ENCODE results near the gene TSPAN5. TPM values are rescaled to one million over a fixed set of nuclear protein-coding genes. Genes with fewer than 3 reads are reported as not detected.

The TSPAN5 gene
- total RNA-seq, 4 donors from 2014 or later = 25.5 to 41.5 (median 36.5) TPM

DNA sequence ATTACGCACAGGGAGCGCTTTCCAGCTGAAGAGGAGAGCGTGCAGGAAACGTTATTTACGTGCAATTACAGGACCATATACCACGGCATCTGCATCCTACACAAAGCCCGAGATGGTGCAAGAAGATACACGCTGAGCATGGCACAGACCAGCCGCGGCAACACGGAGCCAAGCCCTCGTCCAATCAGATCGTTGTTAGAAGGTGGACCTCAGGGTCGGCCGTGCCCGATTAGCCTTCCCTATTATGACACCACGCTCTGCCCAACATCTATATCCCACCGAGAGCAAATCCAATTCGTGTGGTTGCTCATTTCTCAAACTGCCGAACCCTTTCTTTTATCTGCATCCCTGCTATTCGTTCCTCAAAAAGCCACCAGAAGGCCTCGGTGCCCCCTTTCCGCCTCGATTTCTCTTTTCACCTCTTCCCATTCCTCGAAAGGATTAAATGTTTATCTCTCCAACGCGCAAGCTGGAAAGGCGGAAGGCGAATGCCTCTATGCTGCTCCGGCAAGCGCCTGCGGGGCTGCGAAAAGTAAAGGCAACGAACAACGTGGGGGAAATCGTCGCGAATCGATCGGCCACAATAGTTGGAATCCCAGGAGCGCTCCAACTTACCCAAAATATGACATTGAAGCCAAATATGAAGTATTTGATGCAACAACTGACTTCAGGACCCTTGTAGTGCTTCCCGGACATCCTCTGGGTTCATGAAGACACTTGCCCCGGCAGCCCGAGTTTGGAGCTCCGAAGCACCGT, 702 bp downstream of the TSPAN5 start:
- peak overlapping the region; percentile 53 for H3K4me3 ChIP-seq (ENCODE audit: low read depth, poor library complexity, severe bottlenecking)
- intact Hi-C loops (cut with DNase I; ENCODE audit: low total_unique reads) = no loop called here
- DNase-seq (ENCODE audit: low spot score in 2 of 2) = no peak

DNA sequence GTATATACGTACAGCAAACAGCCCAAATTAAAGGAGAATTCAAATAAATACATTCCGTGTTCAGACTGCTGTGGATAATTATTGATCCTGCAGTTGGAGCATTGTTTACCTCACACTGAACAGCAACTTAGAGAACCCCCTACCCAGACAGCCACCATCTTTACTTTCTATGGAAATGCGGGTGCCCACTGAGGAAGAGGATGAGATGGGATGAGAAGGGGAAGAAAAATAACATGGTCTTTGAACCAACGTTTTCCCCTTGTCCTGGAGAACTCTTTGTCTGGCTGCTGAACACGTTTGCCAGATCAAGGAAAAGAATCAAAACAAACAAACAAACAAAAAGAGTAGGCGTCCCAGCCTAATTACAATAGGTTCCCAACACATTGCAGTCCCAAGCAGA, 1.5 kb downstream of the TSPAN5 start:
- WGBS, 2 donors = 40 to 44% methylated on average over 6 of the region's 6 CpGs
- no peak for DNase-seq (ENCODE audit: low spot score in 2 of 2)
- TF ChIP-seq POLR2A (IDR thresholded peaks at IDR 0.05) = no peak
- TF ChIP-seq, protein P1, sequence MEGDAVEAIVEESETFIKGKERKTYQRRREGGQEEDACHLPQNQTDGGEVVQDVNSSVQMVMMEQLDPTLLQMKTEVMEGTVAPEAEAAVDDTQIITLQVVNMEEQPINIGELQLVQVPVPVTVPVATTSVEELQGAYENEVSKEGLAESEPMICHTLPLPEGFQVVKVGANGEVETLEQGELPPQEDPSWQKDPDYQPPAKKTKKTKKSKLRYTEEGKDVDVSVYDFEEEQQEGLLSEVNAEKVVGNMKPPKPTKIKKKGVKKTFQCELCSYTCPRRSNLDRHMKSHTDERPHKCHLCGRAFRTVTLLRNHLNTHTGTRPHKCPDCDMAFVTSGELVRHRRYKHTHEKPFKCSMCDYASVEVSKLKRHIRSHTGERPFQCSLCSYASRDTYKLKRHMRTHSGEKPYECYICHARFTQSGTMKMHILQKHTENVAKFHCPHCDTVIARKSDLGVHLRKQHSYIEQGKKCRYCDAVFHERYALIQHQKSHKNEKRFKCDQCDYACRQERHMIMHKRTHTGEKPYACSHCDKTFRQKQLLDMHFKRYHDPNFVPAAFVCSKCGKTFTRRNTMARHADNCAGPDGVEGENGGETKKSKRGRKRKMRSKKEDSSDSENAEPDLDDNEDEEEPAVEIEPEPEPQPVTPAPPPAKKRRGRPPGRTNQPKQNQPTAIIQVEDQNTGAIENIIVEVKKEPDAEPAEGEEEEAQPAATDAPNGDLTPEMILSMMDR (IDR thresholded peaks at IDR 0.05) = no peak
- intact Hi-C loops (cut with DNase I; ENCODE audit: low total_unique reads) = no loop called here
- no peak overlapping the region for H3K4me3 ChIP-seq (ENCODE audit: low read depth, poor library complexity, severe bottlenecking)

More for the DNA sequence above, 702 bp downstream of the TSPAN5 start:
- 1% methylated on average over 46 of the region's 46 CpGs for WGBS, 2 donors
- TF ChIP-seq POLR2A (IDR thresholded peaks at IDR 0.05) = no peak
- TF ChIP-seq, protein P1 (IDR thresholded peaks at IDR 0.05) = no peak

DNA sequence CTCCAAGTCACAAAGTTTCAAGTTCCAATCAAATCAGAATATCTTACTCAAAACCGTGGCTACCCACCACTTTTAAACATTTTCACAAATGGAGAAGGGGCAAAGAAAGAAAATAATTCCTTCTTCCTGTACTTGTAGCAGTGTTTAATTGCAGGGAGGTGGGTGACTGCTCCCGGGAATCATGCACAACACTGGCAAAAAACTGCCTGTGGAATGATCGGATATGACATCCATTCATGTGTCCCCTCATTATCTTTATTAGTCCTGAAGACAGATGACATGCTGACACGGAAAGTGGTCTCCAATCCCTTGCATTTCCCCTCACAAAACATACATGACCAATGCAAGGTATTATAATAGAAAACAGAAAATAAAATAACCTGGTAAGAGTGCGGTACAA, 2.0 kb downstream of the TSPAN5 start:
- no peak overlapping the region for H3K4me3 ChIP-seq (ENCODE audit: low read depth, poor library complexity, severe bottlenecking)
- TF ChIP-seq POLR2A (IDR thresholded peaks at IDR 0.05) = no peak
- TF ChIP-seq, protein P1 (IDR thresholded peaks at IDR 0.05) = no peak
- intact Hi-C loops (cut with DNase I; ENCODE audit: low total_unique reads) = no loop called here
- WGBS, 2 donors = 84 to 90% methylated on average over 5 of the region's 5 CpGs
- no peak for DNase-seq (ENCODE audit: low spot score in 2 of 2)

DNA sequence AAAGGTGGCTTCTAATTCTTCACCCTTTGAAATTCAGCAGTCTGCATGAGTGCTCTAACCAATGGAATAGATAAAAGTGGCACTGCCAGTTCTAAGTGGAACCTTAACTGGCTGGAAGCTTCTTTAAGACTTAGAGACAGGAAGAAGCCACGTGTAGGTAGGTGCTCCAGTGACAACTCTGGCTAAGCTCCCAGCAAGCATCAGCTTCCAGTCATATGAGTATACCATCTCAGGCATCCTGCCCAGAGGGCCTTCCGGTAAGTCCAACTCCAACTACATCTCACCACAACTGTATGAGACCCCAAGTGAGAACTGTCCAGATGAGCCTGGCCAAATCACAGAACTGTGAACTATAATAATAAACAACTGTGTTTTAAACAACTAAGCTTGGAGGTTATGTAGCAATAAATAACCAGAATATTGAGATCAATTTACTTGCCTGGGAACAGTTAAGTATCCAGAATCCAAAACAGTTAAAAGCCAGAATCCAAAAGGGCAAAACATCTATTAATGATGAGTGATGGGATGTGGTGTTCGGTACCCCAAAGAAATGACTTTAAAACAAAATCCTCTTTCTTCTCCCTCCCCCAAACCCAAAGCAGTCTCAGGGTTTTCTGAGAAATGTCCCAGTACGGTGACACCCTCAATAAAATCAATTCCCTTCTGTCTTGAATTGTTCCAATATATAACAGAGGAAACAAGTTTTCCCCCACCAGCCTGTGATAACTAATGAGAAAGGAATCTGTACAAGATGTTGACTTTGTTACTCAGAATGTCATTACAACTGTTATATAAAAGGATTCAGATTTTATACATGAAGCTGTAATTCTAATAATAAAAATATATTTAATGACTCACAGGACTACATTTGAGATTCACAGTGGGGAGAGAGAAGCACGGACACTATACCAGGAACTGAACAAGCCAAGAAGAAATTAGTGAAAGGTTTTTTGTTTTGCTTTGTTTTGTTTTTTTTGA, 4.2 kb downstream of the TSPAN5 start:
- H3K4me3 ChIP-seq (ENCODE audit: low read depth, poor library complexity, severe bottlenecking) = no peak overlapping the region
- WGBS, 2 donors = 44 to 57% methylated on average over 5 of the region's 5 CpGs
- TF ChIP-seq POLR2A (IDR thresholded peaks at IDR 0.05) = no peak
- TF ChIP-seq, protein P1 (IDR thresholded peaks at IDR 0.05) = no peak
- intact Hi-C loops (cut with DNase I; ENCODE audit: low total_unique reads) = no loop called here
- DNase-seq (ENCODE audit: low spot score in 2 of 2) = no peak

DNA sequence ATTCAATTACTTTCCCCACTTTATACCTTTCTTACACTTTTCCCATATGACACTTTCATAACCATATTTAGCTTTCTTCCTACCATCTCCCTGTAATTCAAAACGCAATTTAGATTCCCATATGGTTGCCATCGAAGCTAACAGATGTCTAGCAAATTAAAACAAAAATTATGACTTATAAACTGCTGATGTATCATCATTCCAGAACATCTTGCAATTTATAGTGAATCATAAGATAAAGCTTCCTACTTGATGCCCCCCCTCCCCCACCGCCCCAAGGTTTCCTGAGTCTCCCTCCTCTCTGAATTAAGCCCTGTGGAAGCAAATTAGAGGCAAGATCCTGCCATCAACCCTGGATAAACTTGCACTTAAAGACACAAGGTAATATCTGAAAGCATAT, 5.4 kb downstream of the TSPAN5 start:
- H3K4me3 ChIP-seq (ENCODE audit: low read depth, poor library complexity, severe bottlenecking) = no peak overlapping the region
- DNase-seq (ENCODE audit: low spot score in 2 of 2) = no peak
- intact Hi-C loops (cut with DNase I; ENCODE audit: low total_unique reads) = no loop called here
- TF ChIP-seq POLR2A (IDR thresholded peaks at IDR 0.05) = no peak
- TF ChIP-seq, protein P1 (IDR thresholded peaks at IDR 0.05) = no peak
- WGBS, 2 donors = 78 to 83% methylated on average over 3 of the region's 3 CpGs

Measured in lower leg skin (tissue), 4 donors.